Stimulated activated CD4-positive, alpha-beta T cell treated with anti-CD3 and anti-CD28 coated beads, Interleukin-4, amount 100 ng/mL, for 1 hour (primary cell): ENCODE measurements around the gene PPIL1.
A peak's percentile ranks its signal among the peaks of the same experiment; 100 is the strongest.

ENCODE experiments used
- DNase-seq: peaks from one replicate; pipeline ENCODE4 v3.0.0-alpha.2; 2020

PPIL1 gene

GRCh38 chr6:36888654-36889481 is 14.3 kb upstream of the PPIL1 start:
- no peak for DNase-seq

- DNase-seq = no peak
Measured at GRCh38 chr6:36888115-36888643, 13.6 kb upstream of the PPIL1 start.

- DNase-seq = no peak
Measured at GRCh38 chr6:36886950-36887618, 12.5 kb upstream of the PPIL1 start.

GRCh38 chr6:36885461-36886401 is 11.1 kb upstream of the PPIL1 start, which contains the start of gene C6orf89:
C6orf89 (plus strand) TSS chr6:36885952; CDS start chr6:36899445, 13,493 bp downstream.
- peak; percentile 96 for DNase-seq

- DNase-seq = no peak
Measured at GRCh38 chr6:36884610-36885009, 10.0 kb upstream of the PPIL1 start.

- DNase-seq = no peak
Measured at GRCh38 chr6:36875250-36875633, 639 bp upstream of the PPIL1 start.

GRCh38 chr6:36873612-36874442 is 776 bp downstream of the PPIL1 start:
- no peak for DNase-seq

GRCh38 chr6:36873115-36873514 is 1.5 kb downstream of the PPIL1 start:
- no peak for DNase-seq

GRCh38 chr6:36871686-36872085 is 2.9 kb downstream of the PPIL1 start:
- DNase-seq = no peak

- no peak for DNase-seq
Measured at GRCh38 chr6:36867471-36868224, 7.0 kb downstream of the PPIL1 start.

GRCh38 chr6:36865835-36866234 is 8.8 kb downstream of the PPIL1 start:
- no peak for DNase-seq

GRCh38 chr6:36863670-36864540 is 10.7 kb downstream of the PPIL1 start:
- no peak for DNase-seq

- DNase-seq = no peak
Measured at GRCh38 chr6:36862848-36863382, 11.7 kb downstream of the PPIL1 start.

- no peak for DNase-seq
Measured at GRCh38 chr6:36862164-36862847, 12.3 kb downstream of the PPIL1 start.

GRCh38 chr6:36860126-36860525 is 14.5 kb downstream of the PPIL1 start:
- DNase-seq = no peak

GRCh38 chr6:36858407-36858981 is 16.1 kb downstream of the PPIL1 start:
- DNase-seq = no peak

GRCh38 chr6:36857325-36857724 is 17.3 kb downstream of the PPIL1 start:
- DNase-seq = no peak

GRCh38 chr6:36856277-36856676 is 18.3 kb downstream of the PPIL1 start:
- no peak for DNase-seq

GRCh38 chr6:36855750-36856149 is 18.9 kb downstream of the PPIL1 start:
- no peak for DNase-seq
